GM19043 (cell line): Measurements from ENCODE around the gene FAM216B.
"Not testable (repeated sequence)": the region's sequence is repeated elsewhere in the genome, so short reads cannot be mapped to it uniquely, and the experiment has no call there.

Experiments used
- ATAC-seq: cut with Tn5 transposase; IDR thresholded peaks from one replicate; pipeline ENCODE4 v1.9.1; 2021; ENCODE audit warnings: low read depth; ENCODE audit not compliant: unreplicated experiment

Gene FAM216B

GRCh38 chr13:42777467-42777866 lies 3.9 kb upstream of the FAM216B start:
- no peak for ATAC-seq

- ATAC-seq: no peak
Measured at GRCh38 chr13:42780044-42780443, 1.3 kb upstream of the FAM216B start.

GRCh38 chr13:42786715-42787114 lies 5.3 kb downstream of the FAM216B start:
- ATAC-seq: no peak

- no peak for ATAC-seq
Measured at GRCh38 chr13:42788601-42789000, 7.2 kb downstream of the FAM216B start.

- ATAC-seq: no peak
Measured at GRCh38 chr13:42792154-42792553, 10.8 kb downstream of the FAM216B start.

- ATAC-seq: no peak
Measured at GRCh38 chr13:42794577-42795275, 13.3 kb downstream of the FAM216B start.

GRCh38 chr13:42795666-42796065 lies 14.3 kb downstream of the FAM216B start:
- no peak for ATAC-seq

- no peak for ATAC-seq
Measured at GRCh38 chr13:42796747-42797356, 15.5 kb downstream of the FAM216B start.

- ATAC-seq: no peak
Measured at GRCh38 chr13:42798118-42798517, 16.7 kb downstream of the FAM216B start.

- ATAC-seq: no peak
Measured at GRCh38 chr13:42800109-42800643, 18.8 kb downstream of the FAM216B start.

GRCh38 chr13:42803563-42804204 lies 22.3 kb downstream of the FAM216B start:
- peak; percentile 22 for ATAC-seq

- peak; percentile 75 for ATAC-seq
Measured at GRCh38 chr13:42804244-42804874, 23.0 kb downstream of the FAM216B start.

GRCh38 chr13:42807241-42807640 lies 25.9 kb downstream of the FAM216B start:
- no peak for ATAC-seq

GRCh38 chr13:42807866-42808265 lies 26.5 kb downstream of the FAM216B start:
- ATAC-seq: no peak

- ATAC-seq: no peak
Measured at GRCh38 chr13:42808341-42808940, 27.1 kb downstream of the FAM216B start.

- no peak for ATAC-seq
Measured at GRCh38 chr13:42812316-42812715, 30.9 kb downstream of the FAM216B start.

GRCh38 chr13:42814868-42815267 lies 33.5 kb downstream of the FAM216B start:
- ATAC-seq: no peak

- ATAC-seq: no peak
Measured at GRCh38 chr13:42815681-42816080, 34.3 kb downstream of the FAM216B start.

- ATAC-seq: no peak
Measured at GRCh38 chr13:42816538-42816937, 35.2 kb downstream of the FAM216B start.

- not testable (repeated sequence) for ATAC-seq
Measured at GRCh38 chr13:42819687-42820086, 38.3 kb downstream of the FAM216B start.

GRCh38 chr13:42820451-42820850 lies 39.1 kb downstream of the FAM216B start:
- no peak for ATAC-seq
